ENCODE results near the gene SOX6.

SOX6 gene

GRCh38 chr11:16309226-16309625 is 47.1 kb downstream of the SOX6 start:
- TF ChIP-seq CTCF (IDR thresholded peaks at IDR 0.05): no peak
- H3K27me3 ChIP-seq: no peaks in the 10 kb centered on the region
- no peak overlapping the region for H3K4me3 ChIP-seq (ENCODE audit: low read depth in 1 of 2, low read length in 1 of 2)
- H3K36me3 ChIP-seq: no peaks in the 10 kb centered on the region
- no peaks in the 10 kb centered on the region for H3K9me3 ChIP-seq
- no peaks in the 10 kb centered on the region for H3K4me1 ChIP-seq (ENCODE audit: control insufficient read depth in 1 of 2, insufficient read depth in 1 of 2, low read depth in 1 of 2, low read length in 1 of 2)
- no peak overlapping the region for H3K27ac ChIP-seq

- Histone ChIP-seq H3K27me3 (no peaks in the 10 kb centered on the region), H3K4me1 (ENCODE audit: control insufficient read depth in 1 of 2, insufficient read depth in 1 of 2, low read depth in 1 of 2, low read length in 1 of 2) (no peaks in the 10 kb centered on the region), H3K9me3 (no peaks in the 10 kb centered on the region), H3K27ac (no peak overlapping the region), H3K4me3 (ENCODE audit: low read depth in 1 of 2, low read length in 1 of 2) (no peak overlapping the region), H3K36me3 (no peaks in the 10 kb centered on the region)
- no peak for TF ChIP-seq CTCF (IDR thresholded peaks at IDR 0.05)
Measured at GRCh38 chr11:16301462-16301861, 54.9 kb downstream of the SOX6 start.

GRCh38 chr11:16299884-16300782 is 56.2 kb downstream of the SOX6 start:
- no peaks in the 10 kb centered on the region for H3K27me3 ChIP-seq
- no peak overlapping the region for H3K27ac ChIP-seq
- no peaks in the 10 kb centered on the region for H3K4me1 ChIP-seq (ENCODE audit: control insufficient read depth in 1 of 2, insufficient read depth in 1 of 2, low read depth in 1 of 2, low read length in 1 of 2)
- H3K4me3 ChIP-seq (ENCODE audit: low read depth in 1 of 2, low read length in 1 of 2): no peak overlapping the region
- no peaks in the 10 kb centered on the region for H3K36me3 ChIP-seq
- no peaks in the 10 kb centered on the region for H3K9me3 ChIP-seq
- no peak for TF ChIP-seq CTCF (IDR thresholded peaks at IDR 0.05)

- no peak overlapping the region for H3K27ac ChIP-seq
- no peak for TF ChIP-seq CTCF (IDR thresholded peaks at IDR 0.05)
- no peaks in the 10 kb centered on the region for H3K4me1 ChIP-seq (ENCODE audit: control insufficient read depth in 1 of 2, insufficient read depth in 1 of 2, low read depth in 1 of 2, low read length in 1 of 2)
- H3K36me3 ChIP-seq: no peaks in the 10 kb centered on the region
- H3K9me3 ChIP-seq: no peaks in the 10 kb centered on the region
- no peak overlapping the region for H3K4me3 ChIP-seq (ENCODE audit: low read depth in 1 of 2, low read length in 1 of 2)
- no peaks in the 10 kb centered on the region for H3K27me3 ChIP-seq
Measured at GRCh38 chr11:16299390-16299789, 57.0 kb downstream of the SOX6 start.

GRCh38 chr11:16297332-16297731 is 59.0 kb downstream of the SOX6 start:
- no peak for TF ChIP-seq CTCF (IDR thresholded peaks at IDR 0.05)

More at GRCh38 chr11:16297332-16297731, 59.0 kb downstream of the SOX6 start:
- no peak overlapping the region for H3K4me3 ChIP-seq (ENCODE audit: low read depth in 1 of 2, low read length in 1 of 2)
- H3K27ac ChIP-seq: no peak overlapping the region
- no peaks in the 10 kb centered on the region for H3K36me3 ChIP-seq
- no peaks in the 10 kb centered on the region for H3K4me1 ChIP-seq (ENCODE audit: control insufficient read depth in 1 of 2, insufficient read depth in 1 of 2, low read depth in 1 of 2, low read length in 1 of 2)
- no peaks in the 10 kb centered on the region for H3K9me3 ChIP-seq
- H3K27me3 ChIP-seq: no peaks in the 10 kb centered on the region
